Thyroid gland (tissue), 4 donors: Measurements from ENCODE around the gene PPFIA3. TPM values are rescaled to one million over a fixed set of nuclear protein-coding genes. Genes with fewer than 3 reads are reported as not detected.
A peak's percentile ranks its signal among the peaks of the same experiment; 100 is the strongest.
"Not testable (repeated sequence)": the region's sequence is repeated elsewhere in the genome, so short reads cannot be mapped to it uniquely, and the experiment has no call there.

Source experiments
- DNase-seq, 2 donors: peaks; one replicate each; pipeline ENCODE4 v3.0.0-alpha.2; 2019
- H3K27ac ChIP-seq, 3 donors: fragments of 200-600 bp; sonication (generic); 1 replicate in 2 of 3; 2 replicates in 1 of 3; pipeline ENCODE4 v1.5.1; 2016 to 2019; ENCODE audit warnings: mild to moderate bottlenecking in 1 of 3, moderate library complexity in 1 of 3
- H3K27me3 ChIP-seq: fragments of 200-600 bp; sonication (generic); one replicate; pipeline ENCODE4 v1.5.1; 2019
- H3K36me3 ChIP-seq, 2 donors: fragments of 200-600 bp; sonication (generic); one replicate each; pipeline ENCODE4 v1.5.1; 2016 to 2019
- H3K4me1 ChIP-seq, 2 donors: fragments of 200-600 bp; sonication (generic); one replicate each; pipeline ENCODE4 v1.5.1; 2017 to 2019
- H3K4me3 ChIP-seq, 3 donors: fragments of 200-600 bp; sonication (generic); replicated peaks in 1 of 3; 1 replicate in 2 of 3; 2 replicates in 1 of 3; pipeline ENCODE4 v1.5.1; 2016; ENCODE audit warnings: mild to moderate bottlenecking in 1 of 3
- H3K9me3 ChIP-seq: fragments of 200-600 bp; sonication (generic); one replicate; pipeline ENCODE4 v1.5.1; 2017
- POLR2A ChIP-seq, 2 donors: fragments of 450-650 bp; IDR thresholded peaks; one replicate each; pipeline ENCODE4 v1.6.1; 2017; ENCODE audit warnings: antibody characterized with exemption in 2 of 2, mild to moderate bottlenecking in 2 of 2, moderate library complexity in 1 of 2
- WGBS, 2 donors: methylation state at CpG; one replicate each; pipeline ENCODE4 v1.1.5; 2017; 5-methylcytosine and 5-hydroxymethylcytosine counted together
- intact Hi-C: fragments of 100-400 bp; cut with DNase I; formaldehyde crosslinking; loops from one replicate; pipeline ENCODE4 v1.15.1; 2023
- total RNA-seq, 4 donors: library from RNA; depleted of rRNA; stranded (reverse); fragments of >200 nt; gene quantifications; one replicate each; pipeline ENCODE4 v1.2.3, GENCODE V29; 2016
- TF ChIP-seq, protein P1 (sequence below), 6 experiments: fragments of 200-600 bp in 3 of 6; fragments of 450-650 bp in 3 of 6; sonication (generic) in 3 of 6; IDR thresholded peaks; one replicate each; pipeline ENCODE4 v1.5.1; 2016 to 2019; ENCODE audit warnings: antibody characterized with exemption in 6 of 6, mild to moderate bottlenecking in 2 of 6, inconsistent platforms in 1 of 6, moderate library complexity in 1 of 6

PPFIA3 gene
- total RNA-seq, 4 donors from 2014 or later, result 4.6 to 7.4 (median 5.3) TPM

DNA sequence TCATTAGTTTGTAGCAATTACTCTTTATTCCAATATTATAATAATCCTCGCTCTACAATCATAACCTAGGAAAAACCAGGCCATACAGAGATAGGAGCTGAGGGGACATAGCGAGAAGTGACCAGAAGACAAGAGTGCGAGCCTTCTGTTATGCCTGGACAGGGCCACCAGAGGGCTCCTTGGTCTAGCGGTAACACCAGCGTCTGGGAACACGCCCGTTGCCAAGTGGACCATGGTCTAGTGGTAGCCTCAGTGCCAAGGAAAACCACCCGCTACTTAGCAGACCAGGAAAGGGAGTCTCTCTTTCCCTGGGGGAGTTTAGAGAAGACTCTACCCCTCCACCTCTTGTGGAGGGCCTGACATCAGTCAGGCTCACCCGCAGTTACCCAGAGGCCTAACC lies 44.5 kb upstream of the PPFIA3 start:
- peak; percentile 93 for DNase-seq
- H3K4me3 ChIP-seq, H3K36me3 ChIP-seq, H3K27ac ChIP-seq, intact Hi-C loops, H3K9me3 ChIP-seq: not testable (repeated sequence)
- Histone ChIP-seq H3K27me3 (peaks cover 11% of the 10 kb centered on the region), H3K4me1 (peaks cover 4 to 11% of the 10 kb centered on the region in 2 donors)
- 6 to 10% methylated on average over 5 to 9 of the region's 9 CpGs for WGBS, 2 donors
- TF ChIP-seq, protein P1, sequence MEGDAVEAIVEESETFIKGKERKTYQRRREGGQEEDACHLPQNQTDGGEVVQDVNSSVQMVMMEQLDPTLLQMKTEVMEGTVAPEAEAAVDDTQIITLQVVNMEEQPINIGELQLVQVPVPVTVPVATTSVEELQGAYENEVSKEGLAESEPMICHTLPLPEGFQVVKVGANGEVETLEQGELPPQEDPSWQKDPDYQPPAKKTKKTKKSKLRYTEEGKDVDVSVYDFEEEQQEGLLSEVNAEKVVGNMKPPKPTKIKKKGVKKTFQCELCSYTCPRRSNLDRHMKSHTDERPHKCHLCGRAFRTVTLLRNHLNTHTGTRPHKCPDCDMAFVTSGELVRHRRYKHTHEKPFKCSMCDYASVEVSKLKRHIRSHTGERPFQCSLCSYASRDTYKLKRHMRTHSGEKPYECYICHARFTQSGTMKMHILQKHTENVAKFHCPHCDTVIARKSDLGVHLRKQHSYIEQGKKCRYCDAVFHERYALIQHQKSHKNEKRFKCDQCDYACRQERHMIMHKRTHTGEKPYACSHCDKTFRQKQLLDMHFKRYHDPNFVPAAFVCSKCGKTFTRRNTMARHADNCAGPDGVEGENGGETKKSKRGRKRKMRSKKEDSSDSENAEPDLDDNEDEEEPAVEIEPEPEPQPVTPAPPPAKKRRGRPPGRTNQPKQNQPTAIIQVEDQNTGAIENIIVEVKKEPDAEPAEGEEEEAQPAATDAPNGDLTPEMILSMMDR (IDR thresholded peaks at IDR 0.05), result peak; percentile 46 to 92 (median 83)

DNA sequence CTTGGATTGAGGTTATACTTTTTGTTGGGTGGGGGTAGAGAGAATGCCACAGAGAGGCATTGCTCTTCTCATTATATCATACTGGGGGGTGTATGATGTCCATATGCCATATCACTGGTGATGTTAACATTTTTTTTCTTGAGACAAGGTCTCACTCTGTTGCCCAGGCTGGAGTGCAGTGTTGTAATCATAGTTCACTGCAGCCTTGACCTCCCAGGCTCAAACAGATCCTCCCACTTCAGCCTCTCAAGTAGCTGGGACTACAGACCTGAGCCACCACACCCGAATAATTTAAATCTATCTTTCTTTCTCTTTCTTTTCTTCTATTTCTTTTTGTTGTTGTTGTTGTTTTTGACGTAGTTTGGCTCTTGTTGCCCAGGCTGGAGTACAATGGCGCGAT lies 39.0 kb upstream of the PPFIA3 start:
- Histone ChIP-seq H3K36me3 (no peaks in the 10 kb centered on the region), H3K27me3 (no peaks in the 10 kb centered on the region), H3K4me1 (peaks cover 0 to 5% of the 10 kb centered on the region in 2 donors), H3K9me3 (no peaks in the 10 kb centered on the region), H3K27ac (no peak overlapping the region), H3K4me3 (no peak overlapping the region)
- no peak for TF ChIP-seq POLR2A (IDR thresholded peaks at IDR 0.05)
- TF ChIP-seq, protein P1 (IDR thresholded peaks at IDR 0.05), result no peak
- DNase-seq, result no peak
- intact Hi-C loops, result no loop called here
- WGBS, 2 donors, result 67 to 85% methylated on average over 4 of the region's 4 CpGs

GRCh38 chr19:49081273-49081672 lies 38.1 kb upstream of the PPFIA3 start:
- Histone ChIP-seq H3K4me3 (no peak overlapping the region), H3K36me3 (no peaks in the 10 kb centered on the region), H3K9me3 (no peaks in the 10 kb centered on the region), H3K27ac (no peak overlapping the region), H3K27me3 (no peaks in the 10 kb centered on the region), H3K4me1 (peaks cover 0 to 8% of the 10 kb centered on the region in 2 donors)
- TF ChIP-seq, protein P1 (IDR thresholded peaks at IDR 0.05), result no peak
- TF ChIP-seq POLR2A (IDR thresholded peaks at IDR 0.05), result no peak
- 100% methylated on average over 1 of the region's 1 CpG for WGBS, 2 donors
- intact Hi-C loops, result no loop called here
- DNase-seq, result no peak

GRCh38 chr19:49084206-49085019 lies 34.9 kb upstream of the PPFIA3 start:
- peak overlapping the region; percentile 70 to 89 (median 79) for H3K27ac ChIP-seq
- peak overlapping the region in 1 of 3 donors; percentile 18 for H3K4me3 ChIP-seq
- 51 to 56% methylated on average over 26 of the region's 26 CpGs for WGBS, 2 donors
- H3K9me3 ChIP-seq, result no peaks in the 10 kb centered on the region
- intact Hi-C loops, result no loop called here
- TF ChIP-seq, protein P1 (IDR thresholded peaks at IDR 0.05), result no peak
- no peak for TF ChIP-seq POLR2A (IDR thresholded peaks at IDR 0.05)
- H3K36me3 ChIP-seq, result peaks cover 0 to 3% of the 10 kb centered on the region in 2 donors
- peaks cover 11 to 25% of the 10 kb centered on the region in 2 donors for H3K4me1 ChIP-seq
- H3K27me3 ChIP-seq, result no peaks in the 10 kb centered on the region
- peak; percentile 42 to 43 for DNase-seq
